GM12892 (cell line): ENCODE results near the gene MAG.

Source experiments
- POLR2A ChIP-seq: IDR thresholded peaks from 2 replicates; pipeline ENCODE4 v1.6.1; 2011; ENCODE audit warnings: low read depth, low read length, control low read depth
- POLR2AphosphoS5 ChIP-seq: IDR thresholded peaks from 2 replicates; pipeline ENCODE4 v1.6.1; 2011; ENCODE audit warnings: low read depth, low read length, control low read depth

- TF ChIP-seq POLR2AphosphoS5 (no peak), POLR2A (no peak)
Observed at GRCh38 chr19:35354898-35355297, 62.9 kb downstream of the MAG start.
